H1 (cell line): ENCODE results near the gene AKR1C3.

Source experiments
- CHD2 ChIP-seq: IDR thresholded peaks from 2 replicates; pipeline ENCODE4 v1.6.1; 2012; ENCODE audit warnings: low read length, improper control_type of control experiment
- SIRT6 ChIP-seq: IDR thresholded peaks from one replicate; pipeline ENCODE4 v1.7.1; 2012; ENCODE audit warnings: low read length, inconsistent platforms

- TF ChIP-seq CHD2 (no peak), SIRT6 (no peak)
Measured at GRCh38 chr10:5146920-5147254, 52.7 kb downstream of the AKR1C3 start.
